A549 treated with AZD9567 at 1 μM for 4 hours (cell line): ENCODE results near the gene MANSC1. TPM values are rescaled to one million over a fixed set of nuclear protein-coding genes. Genes with fewer than 3 reads are reported as not detected.

Experiments
- total RNA-seq: library from RNA; stranded (reverse); fragments of 200-300 nt; extraction: Qiagen RNA extraction; gene quantifications from 5 replicates; pipeline ENCODE4 v1.2.3, GENCODE V29; 2022; ENCODE audit not compliant: insufficient read depth

The MANSC1 gene
- 1.3 to 3.8 TPM (median 2.9 TPM) in 5 replicates for total RNA-seq

DNA sequence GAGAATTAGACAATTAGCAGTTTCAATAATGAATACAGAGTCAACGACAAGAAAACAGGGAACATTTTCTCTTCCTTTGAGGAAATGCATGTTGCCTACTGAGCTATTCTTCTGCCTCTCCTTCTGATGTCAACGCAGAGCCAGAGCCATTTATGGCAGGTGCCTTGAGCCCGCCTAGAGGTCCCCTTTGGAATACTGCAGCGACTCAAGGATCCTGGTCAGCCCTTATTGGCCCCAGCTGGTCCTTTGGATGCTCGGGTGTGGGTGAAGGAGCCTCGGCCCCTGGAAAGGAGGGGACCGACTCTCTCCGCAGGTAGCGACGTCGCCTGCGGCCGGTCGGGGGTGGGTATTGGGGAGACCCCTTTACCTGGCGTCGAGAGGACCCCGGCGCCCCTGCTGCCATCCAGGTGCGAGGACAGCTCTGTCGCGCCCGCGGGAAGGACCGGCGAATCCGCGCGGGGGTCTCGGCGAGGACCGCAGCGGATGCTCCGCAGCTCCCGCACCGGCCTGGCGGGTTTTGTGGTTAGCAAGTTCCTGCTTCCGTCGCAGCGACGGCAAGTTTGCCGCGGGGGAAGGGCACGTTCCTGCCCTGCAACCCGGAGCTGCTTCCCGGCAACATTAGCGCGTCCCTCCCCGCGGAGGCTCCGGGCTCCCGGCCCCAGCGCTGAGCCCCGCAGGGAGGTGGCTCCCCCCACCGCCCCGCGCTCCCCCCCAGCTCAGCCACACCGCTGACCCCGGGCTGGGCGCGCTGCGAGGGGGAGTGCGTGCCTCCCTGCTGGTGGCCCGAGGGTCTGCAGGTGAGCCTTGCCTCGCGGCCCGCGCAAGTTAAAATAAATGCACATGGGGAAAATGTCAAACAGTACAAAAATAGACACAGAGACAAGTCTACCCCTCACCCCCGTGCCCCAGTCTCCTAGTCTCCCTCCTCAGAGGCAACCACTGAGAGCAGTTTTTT, at the start of gene MANSC1:
MANSC1 (minus strand) TSS at position 532 of the 955 bp plus-strand sequence. CDS start 6,928 bp downstream, outside the sequence.

GRCh38 chr12:12356896-12357718, 7.1 kb upstream of the MANSC1 start, which contains the start of gene BORCS5:
Gene BORCS5 (plus strand): TSS chr12:12357078. CDS start chr12:12357452, 374 bp downstream.

Other genes starting within 250 kb of the MANSC1 start
- gene LRP6, start 83.2 kb downstream of the MANSC1 start, total RNA-seq: 11.7 to 24.4 TPM (median 15.2 TPM) in 5 replicates
- 6.4 to 12.1 TPM (median 7.9 TPM) in 5 replicates for gene BORCS5, start 6.8 kb upstream of the MANSC1 start, total RNA-seq
- 6.8 to 8.5 TPM (median 7.8 TPM) in 5 replicates for gene DUSP16, start 212.6 kb upstream of the MANSC1 start, total RNA-seq